Ovary (tissue), 3 donors: ENCODE results near the gene EPHA8.

ENCODE experiments used
- EP300 ChIP-seq: sonication (generic); formaldehyde crosslinking; IDR thresholded peaks from one replicate; pipeline ENCODE4 v1.6.1; 2017; ENCODE audit warnings: antibody characterized with exemption
- POLR2A ChIP-seq: fragments of 450-650 bp; IDR thresholded peaks from one replicate; pipeline ENCODE4 v1.6.1; 2017; ENCODE audit warnings: antibody characterized with exemption, mild to moderate bottlenecking, moderate library complexity
- TF ChIP-seq, protein P1 (sequence below), 3 donors: fragments of 450-650 bp in 2 of 3; fragments of 200-600 bp in 1 of 3; IDR thresholded peaks; one replicate each; pipeline versions ENCODE4 v1.5.1 to v1.8.0; 2016 to 2022; ENCODE audit warnings: antibody characterized with exemption in 3 of 3, mild to moderate bottlenecking in 1 of 3
- donor health status: DM: no; HTN: no; CAD: no.

DNA sequence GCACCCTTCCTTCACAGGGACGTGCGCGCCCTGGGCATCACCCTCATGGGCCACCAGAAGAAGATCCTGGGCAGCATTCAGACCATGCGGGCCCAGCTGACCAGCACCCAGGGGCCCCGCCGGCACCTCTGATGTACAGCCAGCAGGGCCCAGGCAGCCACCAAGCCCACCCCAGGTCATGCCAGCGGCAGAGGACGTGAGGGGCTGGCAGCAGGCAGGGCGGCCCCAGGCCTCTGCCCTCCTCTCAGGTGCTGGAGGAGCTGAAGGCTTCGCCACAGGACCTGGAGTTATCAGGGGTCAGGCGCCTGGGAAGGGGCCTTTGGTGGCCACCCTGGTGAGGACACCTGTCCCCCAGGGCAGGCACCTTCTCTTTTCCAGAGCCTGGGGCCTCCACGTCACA, 38.3 kb downstream of the EPHA8 start:
- TF ChIP-seq, protein P1, sequence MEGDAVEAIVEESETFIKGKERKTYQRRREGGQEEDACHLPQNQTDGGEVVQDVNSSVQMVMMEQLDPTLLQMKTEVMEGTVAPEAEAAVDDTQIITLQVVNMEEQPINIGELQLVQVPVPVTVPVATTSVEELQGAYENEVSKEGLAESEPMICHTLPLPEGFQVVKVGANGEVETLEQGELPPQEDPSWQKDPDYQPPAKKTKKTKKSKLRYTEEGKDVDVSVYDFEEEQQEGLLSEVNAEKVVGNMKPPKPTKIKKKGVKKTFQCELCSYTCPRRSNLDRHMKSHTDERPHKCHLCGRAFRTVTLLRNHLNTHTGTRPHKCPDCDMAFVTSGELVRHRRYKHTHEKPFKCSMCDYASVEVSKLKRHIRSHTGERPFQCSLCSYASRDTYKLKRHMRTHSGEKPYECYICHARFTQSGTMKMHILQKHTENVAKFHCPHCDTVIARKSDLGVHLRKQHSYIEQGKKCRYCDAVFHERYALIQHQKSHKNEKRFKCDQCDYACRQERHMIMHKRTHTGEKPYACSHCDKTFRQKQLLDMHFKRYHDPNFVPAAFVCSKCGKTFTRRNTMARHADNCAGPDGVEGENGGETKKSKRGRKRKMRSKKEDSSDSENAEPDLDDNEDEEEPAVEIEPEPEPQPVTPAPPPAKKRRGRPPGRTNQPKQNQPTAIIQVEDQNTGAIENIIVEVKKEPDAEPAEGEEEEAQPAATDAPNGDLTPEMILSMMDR (IDR thresholded peaks at IDR 0.05), result no peak
- TF ChIP-seq POLR2A, result no peak
- TF ChIP-seq EP300, result no peak
